ENCODE measurements around the gene OR51B2.

OR51B2 gene

DNA sequence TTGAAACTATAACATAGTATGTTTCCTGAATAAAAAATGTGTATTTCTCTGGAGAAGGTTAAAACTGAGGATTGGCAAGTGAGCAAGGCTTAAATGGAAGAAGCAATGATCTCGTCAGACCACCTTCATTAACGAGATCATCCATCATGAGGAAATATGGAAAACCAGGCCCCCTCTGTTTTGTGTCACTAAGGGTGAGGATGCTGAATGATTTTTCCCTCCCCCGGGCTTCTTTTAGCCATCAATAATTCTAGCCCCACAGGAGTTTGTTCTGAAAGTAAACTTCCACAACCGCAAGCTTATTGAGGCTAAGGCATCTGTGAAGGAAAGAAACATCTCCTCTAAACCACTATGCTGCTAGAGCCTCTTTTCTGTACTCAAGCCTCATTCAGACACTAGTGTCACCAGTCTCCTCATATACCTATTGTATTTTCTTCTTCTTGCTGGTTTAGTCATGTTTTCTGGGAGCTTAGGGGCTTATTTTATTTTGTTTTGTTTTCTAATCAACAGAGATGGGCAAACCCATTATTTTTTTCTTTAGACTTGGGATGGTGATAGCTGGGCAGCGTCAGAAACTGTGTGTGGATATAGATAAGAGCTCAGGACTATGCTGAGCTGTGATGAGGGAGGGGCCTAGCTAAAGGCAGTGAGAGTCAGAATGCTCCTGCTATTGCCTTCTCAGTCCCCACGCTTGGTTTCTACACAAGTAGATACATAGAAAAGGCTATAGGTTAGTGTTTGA is 48.6 kb downstream of the OR51B2 start:
- no peak overlapping the region for H3K4me3 ChIP-seq (ENCODE audit: low read depth, low read length)
- DNase-seq (ENCODE audit: low read depth), result no peak
- TF ChIP-seq, protein P1, sequence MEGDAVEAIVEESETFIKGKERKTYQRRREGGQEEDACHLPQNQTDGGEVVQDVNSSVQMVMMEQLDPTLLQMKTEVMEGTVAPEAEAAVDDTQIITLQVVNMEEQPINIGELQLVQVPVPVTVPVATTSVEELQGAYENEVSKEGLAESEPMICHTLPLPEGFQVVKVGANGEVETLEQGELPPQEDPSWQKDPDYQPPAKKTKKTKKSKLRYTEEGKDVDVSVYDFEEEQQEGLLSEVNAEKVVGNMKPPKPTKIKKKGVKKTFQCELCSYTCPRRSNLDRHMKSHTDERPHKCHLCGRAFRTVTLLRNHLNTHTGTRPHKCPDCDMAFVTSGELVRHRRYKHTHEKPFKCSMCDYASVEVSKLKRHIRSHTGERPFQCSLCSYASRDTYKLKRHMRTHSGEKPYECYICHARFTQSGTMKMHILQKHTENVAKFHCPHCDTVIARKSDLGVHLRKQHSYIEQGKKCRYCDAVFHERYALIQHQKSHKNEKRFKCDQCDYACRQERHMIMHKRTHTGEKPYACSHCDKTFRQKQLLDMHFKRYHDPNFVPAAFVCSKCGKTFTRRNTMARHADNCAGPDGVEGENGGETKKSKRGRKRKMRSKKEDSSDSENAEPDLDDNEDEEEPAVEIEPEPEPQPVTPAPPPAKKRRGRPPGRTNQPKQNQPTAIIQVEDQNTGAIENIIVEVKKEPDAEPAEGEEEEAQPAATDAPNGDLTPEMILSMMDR (IDR thresholded peaks at IDR 0.05; ENCODE audit: low read depth, low read length, missing control alignments), result no peak

DNA sequence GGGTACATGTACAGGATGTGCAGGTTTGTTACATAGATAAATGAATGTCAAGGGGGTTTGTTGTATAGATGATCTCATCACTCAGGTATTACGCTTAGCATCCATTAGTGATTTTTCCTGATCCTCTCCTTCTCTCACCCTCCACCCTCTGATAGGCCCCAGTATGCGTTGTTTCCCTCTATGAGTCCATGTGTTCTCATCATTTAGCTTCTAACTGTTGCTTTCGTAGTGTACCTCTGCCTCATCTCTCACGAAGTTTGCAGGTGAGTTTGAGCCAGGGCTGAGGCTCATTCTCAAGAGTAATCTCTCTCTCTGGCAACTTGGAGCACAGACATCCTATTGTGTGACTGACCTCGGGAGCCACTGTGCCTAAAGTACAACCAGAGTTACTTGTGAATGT is 49.7 kb downstream of the OR51B2 start:
- TF ChIP-seq, protein P1 (IDR thresholded peaks at IDR 0.05; ENCODE audit: low read depth, low read length, missing control alignments), result no peak
- DNase-seq (ENCODE audit: low read depth), result no peak
- H3K4me3 ChIP-seq (ENCODE audit: low read depth, low read length), result no peak overlapping the region
